Peyer's patch (tissue), 4 donors: ENCODE measurements around the gene ACOX3. TPM values are rescaled to one million over a fixed set of nuclear protein-coding genes. Genes with fewer than 3 reads are reported as not detected.

Experiments
- DNase-seq, 3 donors: peaks; one replicate each; pipeline ENCODE4 v3.0.0-alpha.2; 2017 to 2019
- H3K27ac ChIP-seq, 4 donors: fragments of 200-600 bp; sonication (generic); one replicate each; pipeline ENCODE4 v1.5.1; 2016 to 2019
- H3K27me3 ChIP-seq, 2 donors: fragments of 200-600 bp; sonication (generic); one replicate each; pipeline ENCODE4 v1.5.1; 2019
- H3K36me3 ChIP-seq, 3 donors: fragments of 200-600 bp; sonication (generic); one replicate each; pipeline ENCODE4 v1.5.1; 2016 to 2019
- H3K4me1 ChIP-seq, 4 donors: fragments of 200-600 bp; sonication (generic); one replicate each; pipeline ENCODE4 v1.5.1; 2016 to 2019
- H3K4me3 ChIP-seq, 4 donors: fragments of 200-600 bp; sonication (generic); 1 replicate in 3 of 4; 2 replicates in 1 of 4; pipeline ENCODE4 v1.5.1; 2016 to 2019; ENCODE audit warnings: mild to moderate bottlenecking in 1 of 4
- H3K9me3 ChIP-seq, 4 donors: fragments of 200-600 bp; sonication (generic); one replicate each; pipeline ENCODE4 v1.5.1; 2016 to 2019; ENCODE audit warnings: mild to moderate bottlenecking in 1 of 4
- POLR2A ChIP-seq, 2 donors: fragments of 450-650 bp; IDR thresholded peaks; one replicate each; pipeline ENCODE4 v1.5.1; 2017; ENCODE audit warnings: antibody characterized with exemption in 2 of 2, mild to moderate bottlenecking in 2 of 2, moderate library complexity in 2 of 2
- total RNA-seq, 4 donors: library from RNA; depleted of rRNA; stranded (reverse); fragments of >200 nt; gene quantifications; one replicate each; pipeline ENCODE4 v1.1.0, GENCODE V29; 2016
- TF ChIP-seq, protein P1 (sequence below), 6 experiments: fragments of 450-650 bp in 4 of 6; fragments of 200-600 bp in 2 of 6; sonication (generic) in 1 of 6; IDR thresholded peaks; one replicate each; pipeline ENCODE4 v1.5.1; 2017 to 2019; ENCODE audit warnings: antibody characterized with exemption in 6 of 6, mild to moderate bottlenecking in 3 of 6, moderate library complexity in 1 of 6

ACOX3 gene
- total RNA-seq, 4 donors from 2014 or later = 17.2 to 95.7 (median 43.7) TPM

GRCh38 chr4:8325291-8325973 lies 115.1 kb downstream of the ACOX3 start:
- DNase-seq = peak in 1 of 3 donors; percentile 22
- Histone ChIP-seq H3K9me3 (no peaks in the 10 kb centered on the region), H3K27me3 (no peaks in the 10 kb centered on the region), H3K4me1 (peaks cover 0 to 2% (median 0%) of the 10 kb centered on the region in 4 donors), H3K27ac (no peak overlapping the region), H3K36me3 (no peaks in the 10 kb centered on the region), H3K4me3 (no peak overlapping the region)
- no peak for TF ChIP-seq POLR2A (IDR thresholded peaks at IDR 0.05)
- TF ChIP-seq, protein P1, sequence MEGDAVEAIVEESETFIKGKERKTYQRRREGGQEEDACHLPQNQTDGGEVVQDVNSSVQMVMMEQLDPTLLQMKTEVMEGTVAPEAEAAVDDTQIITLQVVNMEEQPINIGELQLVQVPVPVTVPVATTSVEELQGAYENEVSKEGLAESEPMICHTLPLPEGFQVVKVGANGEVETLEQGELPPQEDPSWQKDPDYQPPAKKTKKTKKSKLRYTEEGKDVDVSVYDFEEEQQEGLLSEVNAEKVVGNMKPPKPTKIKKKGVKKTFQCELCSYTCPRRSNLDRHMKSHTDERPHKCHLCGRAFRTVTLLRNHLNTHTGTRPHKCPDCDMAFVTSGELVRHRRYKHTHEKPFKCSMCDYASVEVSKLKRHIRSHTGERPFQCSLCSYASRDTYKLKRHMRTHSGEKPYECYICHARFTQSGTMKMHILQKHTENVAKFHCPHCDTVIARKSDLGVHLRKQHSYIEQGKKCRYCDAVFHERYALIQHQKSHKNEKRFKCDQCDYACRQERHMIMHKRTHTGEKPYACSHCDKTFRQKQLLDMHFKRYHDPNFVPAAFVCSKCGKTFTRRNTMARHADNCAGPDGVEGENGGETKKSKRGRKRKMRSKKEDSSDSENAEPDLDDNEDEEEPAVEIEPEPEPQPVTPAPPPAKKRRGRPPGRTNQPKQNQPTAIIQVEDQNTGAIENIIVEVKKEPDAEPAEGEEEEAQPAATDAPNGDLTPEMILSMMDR (IDR thresholded peaks at IDR 0.05) = no peak

DNA sequence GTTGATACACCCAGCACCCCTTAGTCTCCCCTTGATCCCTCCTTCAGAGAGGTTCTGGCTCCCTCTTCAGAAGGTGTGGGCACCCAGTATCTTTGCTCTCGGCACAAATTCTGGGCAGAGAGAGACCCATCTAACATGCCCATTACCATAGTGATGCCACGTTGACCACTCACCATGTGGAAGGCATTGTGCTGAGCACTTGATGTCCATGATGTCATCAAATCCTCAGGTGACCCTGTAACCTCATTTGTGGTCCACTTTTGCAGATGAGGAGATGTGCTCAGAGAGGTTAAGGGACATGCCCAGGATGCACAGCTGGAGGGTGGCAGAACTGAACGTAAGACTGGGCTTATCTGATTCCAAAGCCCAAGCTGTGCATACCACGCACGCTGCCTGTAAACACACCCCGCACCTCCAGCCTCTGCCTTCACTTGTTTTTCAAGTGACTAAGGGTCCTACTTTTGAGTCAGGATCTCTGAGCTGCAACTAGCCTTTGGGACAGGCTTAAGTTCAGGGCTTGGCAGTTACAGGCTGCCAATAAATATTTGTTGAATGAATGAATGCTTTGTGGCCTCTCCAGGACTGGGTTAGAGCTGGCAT lies 115.8 kb downstream of the ACOX3 start:
- H3K36me3 ChIP-seq = no peaks in the 10 kb centered on the region
- no peaks in the 10 kb centered on the region for H3K9me3 ChIP-seq
- H3K4me3 ChIP-seq = no peak overlapping the region
- H3K27ac ChIP-seq = no peak overlapping the region
- H3K4me1 ChIP-seq = peaks cover 0 to 8% (median 0%) of the 10 kb centered on the region in 4 donors
- no peak for TF ChIP-seq POLR2A (IDR thresholded peaks at IDR 0.05)
- DNase-seq = peak in 1 of 3 donors; percentile 17
- no peaks in the 10 kb centered on the region for H3K27me3 ChIP-seq

DNA sequence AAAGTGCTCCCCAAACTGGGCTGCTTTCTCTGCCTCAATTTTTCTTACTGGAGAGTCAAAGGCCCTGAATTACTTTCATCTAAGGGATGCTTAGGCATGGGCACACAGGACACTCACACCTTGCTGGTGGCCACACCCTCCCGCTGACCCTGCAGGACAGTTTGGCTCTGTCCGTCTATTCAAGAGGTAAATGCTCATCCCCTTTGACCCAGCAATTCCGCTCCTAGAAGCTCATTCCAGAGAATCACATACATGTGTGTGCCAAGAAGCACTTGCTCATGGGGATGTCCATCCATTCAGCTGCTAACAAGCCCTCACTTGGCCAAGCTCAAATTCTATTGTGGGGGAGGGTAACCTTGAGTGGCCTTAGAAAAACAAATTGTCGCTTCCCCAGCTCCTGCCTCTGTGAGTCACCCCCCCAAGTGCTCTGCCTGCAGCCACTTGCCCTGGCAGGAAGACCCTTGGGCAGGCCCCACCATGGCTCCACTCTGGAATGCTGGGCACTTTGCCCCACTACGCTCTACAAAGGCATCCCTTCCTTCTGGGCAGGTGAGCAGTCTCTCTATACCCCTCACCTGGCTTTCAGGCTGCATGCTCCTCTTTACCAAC lies 116.5 kb downstream of the ACOX3 start:
- no peak overlapping the region for H3K4me3 ChIP-seq
- peaks cover 0 to 8% (median 0%) of the 10 kb centered on the region in 4 donors for H3K4me1 ChIP-seq
- DNase-seq = peak in 1 of 3 donors; percentile 17
- H3K9me3 ChIP-seq = no peaks in the 10 kb centered on the region
- TF ChIP-seq, protein P1 (IDR thresholded peaks at IDR 0.05) = no peak
- TF ChIP-seq POLR2A (IDR thresholded peaks at IDR 0.05) = no peak
- no peaks in the 10 kb centered on the region for H3K36me3 ChIP-seq
- no peak overlapping the region for H3K27ac ChIP-seq
- no peaks in the 10 kb centered on the region for H3K27me3 ChIP-seq

- Histone ChIP-seq H3K36me3 (no peaks in the 10 kb centered on the region), H3K4me1 (peaks cover 0 to 8% (median 0%) of the 10 kb centered on the region in 4 donors), H3K4me3 (no peak overlapping the region), H3K27me3 (no peaks in the 10 kb centered on the region), H3K27ac (no peak overlapping the region), H3K9me3 (no peaks in the 10 kb centered on the region)
- DNase-seq = no peak
- no peak for TF ChIP-seq POLR2A (IDR thresholded peaks at IDR 0.05)
- TF ChIP-seq, protein P1 (IDR thresholded peaks at IDR 0.05) = no peak
These were observed 117.5 kb downstream of the ACOX3 start for GRCh38 chr4:8322794-8323704.

- Histone ChIP-seq H3K4me1 (peaks cover 0 to 8% (median 0%) of the 10 kb centered on the region in 4 donors), H3K36me3 (no peaks in the 10 kb centered on the region), H3K9me3 (no peaks in the 10 kb centered on the region), H3K27me3 (no peaks in the 10 kb centered on the region), H3K4me3 (no peak overlapping the region), H3K27ac (no peak overlapping the region)
- no peak for DNase-seq
- no peak for TF ChIP-seq POLR2A (IDR thresholded peaks at IDR 0.05)
- TF ChIP-seq, protein P1 (IDR thresholded peaks at IDR 0.05) = no peak
These were observed 118.8 kb downstream of the ACOX3 start for GRCh38 chr4:8321771-8322170.
